Heart left ventricle (tissue), 13 donors: ENCODE data around the gene PHACTR3.
"Not testable (repeated sequence)": the region's sequence is repeated elsewhere in the genome, so short reads cannot be mapped to it uniquely, and the experiment has no call there.

Experiments used
- POLR2A ChIP-seq, 2 donors: fragments of 450-650 bp; IDR thresholded peaks; one replicate each; pipeline ENCODE4 v1.6.1; 2017; ENCODE audit warnings: antibody characterized with exemption in 2 of 2, mild to moderate bottlenecking in 2 of 2, moderate library complexity in 2 of 2
- TF ChIP-seq, protein P1 (sequence below), 12 donors: fragments of 200-600 bp; sonication (generic) in 4 of 12; IDR thresholded peaks; one replicate each; pipeline versions ENCODE4 v1.5.0 to v1.8.0; 2018 to 2022; ENCODE audit warnings: antibody characterized with exemption in 12 of 12, mild to moderate bottlenecking in 5 of 12
- donor health status: ischemic (EF 13 %, LVEDD 7.1; RV severe dilation, severe dysfunction).
- donor health status: DM: no; HTN: yes; CAD: no.
- donor health status: DM: no; HTN: no; CAD: no.
- donor health status: ischemic (EF 25% LVEDD 6.9; RV normal size, moderate dysfunction).
- donor health status: ischemic (EF 25% LVEDD 5.7; RV mildly dilated, moderate dysfunction).
- donor health status: ischemic (EF 35%, LVEDD 5.7; RV mildly dilated, moderate dysfunction).
- donor health status: nonischemic (EF 11% LVEDD 7.7; RV severe dilation, severe dysfunction).
- donor health status: DM: yes; HTN: yes; CAD: no.
- donor health status: PGD.
- donor health status: ischemic (EF 29% LVEDD 5.4; RV normal size, mild dysfunction).
- donor health status: nonischemic (EF 23%, LVEDD 6.1; RV moderate dilation, normal function).

DNA sequence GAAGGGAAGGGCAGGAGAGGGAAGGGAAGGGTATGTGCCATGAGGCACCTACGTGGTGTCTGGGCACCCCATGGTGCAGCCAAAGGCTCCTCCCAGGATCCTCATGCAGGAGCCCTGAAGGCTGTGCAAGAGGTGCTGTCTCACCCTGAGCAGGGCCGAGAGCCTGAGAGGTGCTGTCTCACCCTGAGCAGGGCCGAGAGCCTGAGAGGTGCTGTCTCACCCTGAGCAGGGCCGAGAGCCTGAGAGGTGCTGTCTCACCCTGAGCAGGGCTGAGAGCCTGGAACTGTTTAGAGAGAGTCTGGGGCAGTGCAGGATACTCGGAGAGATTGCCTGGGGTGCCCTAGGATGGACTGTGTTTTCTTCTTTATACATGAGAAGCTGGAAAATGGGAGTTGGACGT, 14.2 kb downstream of the PHACTR3 start:
- TF ChIP-seq, protein P1, sequence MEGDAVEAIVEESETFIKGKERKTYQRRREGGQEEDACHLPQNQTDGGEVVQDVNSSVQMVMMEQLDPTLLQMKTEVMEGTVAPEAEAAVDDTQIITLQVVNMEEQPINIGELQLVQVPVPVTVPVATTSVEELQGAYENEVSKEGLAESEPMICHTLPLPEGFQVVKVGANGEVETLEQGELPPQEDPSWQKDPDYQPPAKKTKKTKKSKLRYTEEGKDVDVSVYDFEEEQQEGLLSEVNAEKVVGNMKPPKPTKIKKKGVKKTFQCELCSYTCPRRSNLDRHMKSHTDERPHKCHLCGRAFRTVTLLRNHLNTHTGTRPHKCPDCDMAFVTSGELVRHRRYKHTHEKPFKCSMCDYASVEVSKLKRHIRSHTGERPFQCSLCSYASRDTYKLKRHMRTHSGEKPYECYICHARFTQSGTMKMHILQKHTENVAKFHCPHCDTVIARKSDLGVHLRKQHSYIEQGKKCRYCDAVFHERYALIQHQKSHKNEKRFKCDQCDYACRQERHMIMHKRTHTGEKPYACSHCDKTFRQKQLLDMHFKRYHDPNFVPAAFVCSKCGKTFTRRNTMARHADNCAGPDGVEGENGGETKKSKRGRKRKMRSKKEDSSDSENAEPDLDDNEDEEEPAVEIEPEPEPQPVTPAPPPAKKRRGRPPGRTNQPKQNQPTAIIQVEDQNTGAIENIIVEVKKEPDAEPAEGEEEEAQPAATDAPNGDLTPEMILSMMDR (IDR thresholded peaks at IDR 0.05), result not testable (repeated sequence)
- TF ChIP-seq POLR2A (IDR thresholded peaks at IDR 0.05), result not testable (repeated sequence)
